HL-60 (cell line): Measurements from ENCODE around the gene OSBPL10.

Experiments
- CTCF ChIP-seq: IDR thresholded peaks from one replicate; pipeline ENCODE4 v1.5.1; 2011; ENCODE audit warnings: low read length, control low read depth, inconsistent platforms; ENCODE audit not compliant: insufficient read depth
- GABPA ChIP-seq: IDR thresholded peaks from 2 replicates; pipeline ENCODE4 v1.6.1; 2012; ENCODE audit warnings: low read depth

DNA sequence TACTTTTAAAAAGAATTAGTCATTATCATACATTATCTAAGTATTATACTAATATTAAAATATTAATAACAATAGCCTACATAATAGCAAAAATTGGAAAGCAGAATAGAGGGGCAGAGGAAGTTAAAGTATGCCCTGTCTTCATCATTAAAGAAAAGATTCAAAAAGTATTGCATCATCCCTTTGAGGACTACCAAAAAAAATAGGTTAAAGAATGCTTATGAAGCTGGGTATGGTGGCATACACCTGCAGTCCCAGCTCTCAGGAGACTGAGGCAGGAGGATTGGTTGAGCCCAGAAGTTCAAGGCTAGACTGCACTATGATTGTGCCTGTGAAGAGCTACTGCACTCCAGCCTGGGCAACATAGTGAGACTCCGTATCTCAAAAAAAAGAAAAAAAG is 240.7 kb downstream of the OSBPL10 start:
- TF ChIP-seq GABPA (no peak), CTCF (no peak)
